Tibial nerve (tissue), 4 donors: ENCODE measurements around the gene RFC1.

Source experiments
- CTCF ChIP-seq, 5 experiments: fragments of 200-600 bp in 3 of 5; fragments of 450-650 bp in 2 of 5; sonication (generic) in 3 of 5; IDR thresholded peaks; one replicate each; pipeline ENCODE4 v1.5.1; 2016 to 2019; ENCODE audit warnings: antibody characterized with exemption in 5 of 5, mild to moderate bottlenecking in 3 of 5, moderate library complexity in 2 of 5
- EP300 ChIP-seq, 2 donors: sonication (generic); formaldehyde crosslinking; IDR thresholded peaks; one replicate each; pipeline ENCODE4 v1.6.1; 2017; ENCODE audit warnings: antibody characterized with exemption in 2 of 2, mild to moderate bottlenecking in 1 of 2
- POLR2A ChIP-seq, 2 donors: fragments of 450-650 bp; IDR thresholded peaks; one replicate each; pipeline ENCODE4 v1.6.1; 2017; ENCODE audit warnings: antibody characterized with exemption in 2 of 2, mild to moderate bottlenecking in 2 of 2, moderate library complexity in 2 of 2

DNA sequence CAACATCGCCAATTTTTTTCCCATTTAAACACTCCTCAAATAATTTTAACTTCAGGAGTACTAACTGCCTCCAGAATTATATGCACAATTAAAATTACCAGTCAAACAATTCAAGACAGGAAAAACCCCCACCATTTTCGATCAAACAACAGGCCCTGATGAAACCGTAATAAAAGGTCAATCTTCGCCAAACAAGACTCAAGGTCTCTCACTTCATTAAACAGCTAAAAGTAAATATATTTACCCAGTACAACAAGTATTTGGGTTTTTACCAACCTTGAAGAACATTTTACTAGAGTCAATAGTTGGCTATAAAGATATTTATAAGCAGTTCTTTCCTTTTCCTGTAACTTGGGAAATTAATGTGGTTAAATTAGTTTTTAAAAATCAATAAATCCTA is 28.3 kb downstream of the RFC1 start:
- TF ChIP-seq CTCF (IDR thresholded peaks at IDR 0.05) = no peak
- no peak for TF ChIP-seq POLR2A (IDR thresholded peaks at IDR 0.05)
- TF ChIP-seq EP300 (IDR thresholded peaks at IDR 0.05) = no peak
